MM.1S (cell line): ENCODE measurements around the gene CPB2.

Source experiments
- DNase-seq: peaks from one replicate; pipeline ENCODE4 v3.0.0-alpha.2; 2015
- H2AFZ ChIP-seq: fragments of 300-600 bp; sonication (generic); 2 replicates; pipeline ENCODE4 v1.6.0; 2016; ENCODE audit warnings: antibody characterized with exemption, low read length
- H3F3A ChIP-seq: fragments of 300-600 bp; sonication (generic); 2 replicates; pipeline ENCODE4 v1.6.1; 2016; ENCODE audit warnings: mild to moderate bottlenecking, antibody characterized with exemption, low read length, moderate library complexity, mixed read lengths; ENCODE audit not compliant: insufficient read depth
- H3K27ac ChIP-seq: fragments of 300-600 bp; sonication (generic); 2 replicates; pipeline ENCODE4 v1.5.1; 2016; ENCODE audit warnings: mild to moderate bottlenecking, low read length
- H3K27me3 ChIP-seq: fragments of 300-600 bp; sonication (generic); replicated peaks from 2 replicates; pipeline ENCODE4 v1.6.0; 2016; ENCODE audit warnings: low read length; ENCODE audit not compliant: insufficient read depth
- H3K36me3 ChIP-seq: fragments of 300-600 bp; sonication (generic); replicated peaks from 2 replicates; pipeline ENCODE4 v1.6.1; 2016; ENCODE audit warnings: mild to moderate bottlenecking, low read length, mixed read lengths; ENCODE audit not compliant: insufficient read depth
- H3K4me1 ChIP-seq: fragments of 300-600 bp; sonication (generic); 2 replicates; pipeline ENCODE4 v1.6.1; 2016; ENCODE audit warnings: low read length, mixed read lengths
- H3K4me2 ChIP-seq: fragments of 300-600 bp; sonication (generic); 2 replicates; pipeline ENCODE4 v1.6.0; 2016; ENCODE audit warnings: low read depth, low read length
- H3K4me3 ChIP-seq: fragments of 300-600 bp; sonication (generic); 2 replicates; pipeline ENCODE4 v1.5.1; 2016; ENCODE audit warnings: low read length, mixed read lengths
- H3K79me2 ChIP-seq: fragments of 300-600 bp; sonication (generic); 2 replicates; pipeline ENCODE4 v1.6.1; 2016; ENCODE audit warnings: mixed run types, low read length, mixed read lengths
- H3K9ac ChIP-seq: fragments of 300-600 bp; sonication (generic); 2 replicates; pipeline ENCODE4 v1.6.1; 2016; ENCODE audit warnings: low read length, mixed read lengths
- H3K9me2 ChIP-seq: fragments of 300-600 bp; sonication (generic); replicated peaks from 2 replicates; pipeline ENCODE4 v1.6.1; 2016; ENCODE audit warnings: mild to moderate bottlenecking, low read length, mixed read lengths; ENCODE audit not compliant: insufficient read depth
- H3K9me3 ChIP-seq: fragments of 300-600 bp; sonication (generic); replicated peaks from 2 replicates; pipeline ENCODE4 v1.6.1; 2016; ENCODE audit warnings: mild to moderate bottlenecking, low read length, mixed read lengths; ENCODE audit not compliant: insufficient read depth
- H4K20me1 ChIP-seq: fragments of 300-600 bp; sonication (generic); 2 replicates; pipeline ENCODE4 v1.6.1; 2016; ENCODE audit warnings: mild to moderate bottlenecking, low read length, moderate library complexity, mixed read lengths; ENCODE audit not compliant: insufficient read depth
- CTCF ChIP-seq: fragments of 300-600 bp; sonication (generic); IDR thresholded peaks from 2 replicates; pipeline ENCODE4 v1.5.1; 2016; ENCODE audit warnings: antibody characterized with exemption, low read length, mixed read lengths
- EZH2 ChIP-seq: fragments of 300-600 bp; sonication (generic); optimal IDR thresholded peaks from 2 replicates; pipeline ENCODE3; 2017; ENCODE audit warnings: low read depth, mild to moderate bottlenecking, antibody characterized with exemption, low read length, mixed read lengths
- EZH2phosphoT487 ChIP-seq: fragments of 300-600 bp; sonication (generic); IDR thresholded peaks from 2 replicates; pipeline ENCODE4 v1.6.1; 2018; ENCODE audit warnings: antibody characterized with exemption, low read length

Gene CPB2

GRCh38 chr13:46035066-46035465, 69.8 kb downstream of the CPB2 start:
- Histone ChIP-seq H3K4me2 (no peak overlapping the region), H3K79me2 (no peaks in the 10 kb centered on the region; the same call in 1 of the 2 replicates), H3K36me3 (no peaks in the 10 kb centered on the region), H3F3A (no peaks in the 10 kb centered on the region), H3K4me3 (no peak overlapping the region), H3K9ac (no peak overlapping the region), H2AFZ (no peak overlapping the region), H3K27me3 (no peaks in the 10 kb centered on the region), H3K9me3 (no peaks in the 10 kb centered on the region), H3K27ac (no peak overlapping the region), H3K4me1 (no peaks in the 10 kb centered on the region), H3K9me2 (no peaks in the 10 kb centered on the region), H4K20me1 (no peaks in the 10 kb centered on the region)
- DNase-seq, result no peak
- TF ChIP-seq EZH2 (no peak), CTCF (no peak), EZH2phosphoT487 (no peak)

GRCh38 chr13:46032341-46032740, 72.5 kb downstream of the CPB2 start:
- Histone ChIP-seq H3K9ac (no peak overlapping the region), H3K9me2 (no peaks in the 10 kb centered on the region), H3K4me2 (no peak overlapping the region), H3K9me3 (no peaks in the 10 kb centered on the region), H3K27ac (no peak overlapping the region), H3K4me3 (no peak overlapping the region), H2AFZ (no peak overlapping the region), H3K36me3 (no peaks in the 10 kb centered on the region), H3K4me1 (no peaks in the 10 kb centered on the region), H3F3A (no peaks in the 10 kb centered on the region), H3K27me3 (no peaks in the 10 kb centered on the region), H4K20me1 (no peaks in the 10 kb centered on the region), H3K79me2 (peaks cover 4% of the 10 kb centered on the region; the same call in 1 of the 2 replicates)
- no peak for DNase-seq
- TF ChIP-seq EZH2 (no peak), EZH2phosphoT487 (no peak), CTCF (no peak)

GRCh38 chr13:46031581-46032263, 73.1 kb downstream of the CPB2 start:
- Histone ChIP-seq H3K36me3 (no peaks in the 10 kb centered on the region), H3K27me3 (no peaks in the 10 kb centered on the region), H3K27ac (no peak overlapping the region), H3K9ac (no peak overlapping the region), H3F3A (no peaks in the 10 kb centered on the region), H3K9me2 (no peaks in the 10 kb centered on the region), H3K9me3 (no peaks in the 10 kb centered on the region), H4K20me1 (no peaks in the 10 kb centered on the region), H3K4me2 (no peak overlapping the region), H3K4me3 (no peak overlapping the region), H3K4me1 (no peaks in the 10 kb centered on the region), H3K79me2 (peaks cover 4% of the 10 kb centered on the region; the same call in 1 of the 2 replicates), H2AFZ (no peak overlapping the region)
- no peak for TF ChIP-seq CTCF
- no peak for TF ChIP-seq EZH2phosphoT487
- TF ChIP-seq EZH2, result no peak
- no peak for DNase-seq
